Measurements from ENCODE around the gene C9orf50. TPM values are rescaled to one million over a fixed set of nuclear protein-coding genes. Genes with fewer than 3 reads are reported as not detected.

The C9orf50 gene
- polyA plus RNA-seq, 4 donors, result 0.09 to 0.27 TPM; not detected in 2

DNA sequence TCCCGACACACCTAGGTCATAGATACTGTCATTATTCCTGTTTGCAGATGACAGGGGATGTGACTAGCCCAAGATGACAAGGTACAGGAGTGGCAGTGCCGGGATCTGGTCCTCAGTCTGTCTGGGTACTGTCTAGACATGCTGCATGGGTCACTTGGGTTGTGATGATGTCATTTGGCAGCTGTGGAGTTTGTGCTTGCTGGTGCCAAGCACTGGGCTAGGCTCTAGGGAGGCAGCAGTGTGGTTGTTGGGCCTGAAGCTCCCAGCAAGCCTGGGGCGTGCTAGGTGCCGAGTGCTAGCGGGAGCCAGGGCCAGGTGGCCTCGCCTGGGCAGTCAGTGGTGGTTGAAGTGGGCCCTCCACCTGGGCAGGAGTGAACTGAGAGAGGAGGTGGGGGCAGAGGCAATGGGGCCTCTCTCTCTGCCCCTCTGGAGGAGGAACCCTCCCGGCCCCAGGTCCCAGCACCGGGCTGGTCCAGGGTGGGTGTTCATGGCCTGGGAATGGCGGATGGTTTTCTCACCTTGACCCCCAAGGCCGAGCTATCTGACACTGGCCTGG, 29.9 kb upstream of the C9orf50 start:
- Histone ChIP-seq H3K9me3 (ENCODE audit: control insufficient read depth in 2 of 2, insufficient read depth in 1 of 2, low read depth in 1 of 2, low read length in 1 of 2) (no peaks in the 10 kb centered on the region), H3K27ac (ENCODE audit: low read depth in 1 of 3, low read length in 2 of 3) (no peak overlapping the region), H3K27me3 (ENCODE audit: control insufficient read depth in 3 of 3, insufficient read depth in 3 of 3, low read length in 3 of 3) (no peaks in the 10 kb centered on the region), H3K4me1 (ENCODE audit: control insufficient read depth in 3 of 3, insufficient read depth in 2 of 3, low read depth in 1 of 3, low read length in 2 of 3) (peaks cover 0 to 10% (median 0%) of the 10 kb centered on the region in 3 donors), H3K36me3 (ENCODE audit: control insufficient read depth in 3 of 3, insufficient read depth in 2 of 3, low read depth in 1 of 3, low read length in 3 of 3) (no peaks in the 10 kb centered on the region), H3K4me3 (ENCODE audit: low read depth in 1 of 3, low read length in 3 of 3) (no peak overlapping the region)
- FAIRE-seq (no peak), DNase-seq (no peak)
- WGBS, 3 donors, result 86 to 92% (median 89%) methylated on average over 7 to 10 of the region's 10 CpGs

DNA sequence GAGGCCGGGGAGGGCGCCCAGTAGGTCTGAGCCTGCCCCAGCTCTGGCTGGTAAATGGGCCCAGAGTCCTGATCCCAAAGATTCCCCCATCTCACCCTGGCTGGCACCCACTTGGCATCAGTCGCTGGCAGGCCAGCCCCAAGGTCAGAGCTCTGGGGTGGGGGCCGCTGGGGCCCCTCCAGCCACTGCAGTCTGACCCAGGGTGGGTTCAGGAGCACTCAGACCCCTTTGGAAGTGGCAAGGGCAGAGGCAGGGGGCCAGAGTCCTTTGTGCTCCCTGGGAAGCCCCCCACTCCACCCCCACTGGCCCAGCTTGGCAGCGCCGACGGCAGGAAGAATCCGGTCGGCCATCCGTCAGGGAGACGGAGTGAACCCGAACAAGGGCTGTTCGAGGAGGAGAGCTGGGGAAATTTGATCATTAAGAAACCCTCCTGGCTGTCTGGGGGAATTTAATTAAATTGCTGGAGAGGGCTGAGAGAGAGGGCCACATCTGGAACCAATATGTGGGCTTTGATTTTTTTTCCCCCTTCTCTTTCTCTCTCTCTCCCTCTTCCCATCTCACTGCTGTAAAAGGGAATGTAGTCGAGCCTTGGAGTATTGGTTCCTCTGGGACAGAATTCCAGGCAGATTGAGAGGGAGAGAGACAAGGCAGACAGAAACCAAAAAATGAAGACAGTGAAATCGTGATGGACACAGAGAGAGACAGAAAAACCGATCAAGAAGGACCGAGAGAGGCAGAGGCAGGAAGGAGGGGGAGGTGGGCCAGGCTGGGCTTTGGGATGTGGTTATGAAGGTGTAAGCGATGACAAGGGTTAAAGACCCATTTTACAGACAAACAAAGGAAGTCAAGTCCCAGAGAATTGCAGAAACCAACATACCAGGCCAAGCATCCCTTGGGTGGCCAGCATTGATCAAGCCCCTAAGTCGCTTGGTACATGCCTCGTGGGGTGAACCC, 29.1 kb upstream of the C9orf50 start:
- no peak for DNase-seq

DNA sequence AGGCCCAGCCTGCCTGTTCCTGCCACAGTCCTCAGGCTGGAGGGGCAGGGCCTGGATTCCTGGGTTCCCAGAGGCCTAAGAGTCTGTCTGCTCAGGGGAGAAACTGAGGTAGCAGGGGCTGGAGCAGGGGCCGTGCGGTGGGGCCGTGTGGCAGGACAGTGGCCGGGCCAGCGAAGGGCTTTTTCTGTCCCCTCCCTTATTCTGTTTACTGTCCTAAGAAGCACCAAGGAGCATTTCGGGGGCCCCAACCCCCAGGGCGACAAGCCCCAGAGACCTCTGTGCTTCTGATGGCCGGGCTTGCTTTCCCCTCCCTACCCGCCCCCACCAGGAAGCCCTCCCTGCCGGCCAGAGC, 27.8 kb upstream of the C9orf50 start:
- Histone ChIP-seq H3K27me3 (ENCODE audit: control insufficient read depth in 3 of 3, insufficient read depth in 3 of 3, low read length in 3 of 3) (no peaks in the 10 kb centered on the region), H3K36me3 (ENCODE audit: control insufficient read depth in 3 of 3, insufficient read depth in 2 of 3, low read depth in 1 of 3, low read length in 3 of 3) (no peaks in the 10 kb centered on the region), H3K4me3 (ENCODE audit: low read depth in 1 of 3, low read length in 3 of 3) (no peak overlapping the region), H3K27ac (ENCODE audit: low read depth in 1 of 3, low read length in 2 of 3) (no peak overlapping the region), H3K9me3 (ENCODE audit: control insufficient read depth in 2 of 2, insufficient read depth in 1 of 2, low read depth in 1 of 2, low read length in 1 of 2) (no peaks in the 10 kb centered on the region), H3K4me1 (ENCODE audit: control insufficient read depth in 3 of 3, insufficient read depth in 2 of 3, low read depth in 1 of 3, low read length in 2 of 3) (peaks cover 0 to under 1% (median 0%) of the 10 kb centered on the region in 3 donors)
- FAIRE-seq (no peak), DNase-seq (no peak)
- WGBS, 3 donors, result 75 to 84% (median 82%) methylated on average over 10 of the region's 10 CpGs

More for the DNA sequence above, 29.1 kb upstream of the C9orf50 start:
- Histone ChIP-seq H3K4me1 (ENCODE audit: control insufficient read depth in 3 of 3, insufficient read depth in 2 of 3, low read depth in 1 of 3, low read length in 2 of 3) (peaks cover 0 to 10% (median 0%) of the 10 kb centered on the region in 3 donors), H3K4me3 (ENCODE audit: low read depth in 1 of 3, low read length in 3 of 3) (no peak overlapping the region), H3K27ac (ENCODE audit: low read depth in 1 of 3, low read length in 2 of 3) (no peak overlapping the region), H3K9me3 (ENCODE audit: control insufficient read depth in 2 of 2, insufficient read depth in 1 of 2, low read depth in 1 of 2, low read length in 1 of 2) (no peaks in the 10 kb centered on the region), H3K36me3 (ENCODE audit: control insufficient read depth in 3 of 3, insufficient read depth in 2 of 3, low read depth in 1 of 3, low read length in 3 of 3) (no peaks in the 10 kb centered on the region), H3K27me3 (ENCODE audit: control insufficient read depth in 3 of 3, insufficient read depth in 3 of 3, low read length in 3 of 3) (no peaks in the 10 kb centered on the region)
- WGBS, 3 donors, result 83 to 91% (median 88%) methylated on average over 20 of the region's 20 CpGs
- FAIRE-seq, result no peak

DNA sequence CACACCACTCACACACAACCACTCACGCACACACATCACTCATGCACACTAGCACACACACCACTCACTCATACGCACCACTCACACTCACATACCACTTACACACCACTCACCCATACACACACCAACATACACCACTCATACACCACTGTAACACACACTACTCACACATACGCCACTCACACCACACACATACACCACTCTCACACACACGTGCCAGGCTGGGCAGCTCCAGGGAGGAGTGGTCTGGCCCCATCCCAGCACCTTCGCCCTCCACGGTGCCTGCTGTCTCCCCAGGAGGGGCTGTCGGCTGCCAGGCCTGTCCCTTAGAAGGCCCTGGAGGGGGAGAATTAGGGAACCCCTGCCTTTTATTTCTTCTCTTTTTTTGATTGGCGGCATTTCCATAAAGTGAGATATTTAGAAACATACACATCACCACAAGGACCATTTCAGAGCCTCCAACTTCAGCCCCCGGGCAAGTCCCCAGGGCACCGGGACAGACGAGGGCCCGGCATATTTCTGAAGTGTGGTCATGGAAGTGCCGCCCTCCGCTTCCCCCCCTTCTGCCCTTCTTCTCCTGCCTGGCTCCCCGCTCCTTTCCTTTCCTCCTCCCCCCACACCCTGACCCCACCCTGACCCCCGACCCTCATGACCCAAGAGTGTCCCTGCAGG, 27.3 kb upstream of the C9orf50 start:
- no peak for DNase-seq
- H3K36me3 ChIP-seq (ENCODE audit: control insufficient read depth in 3 of 3, insufficient read depth in 2 of 3, low read depth in 1 of 3, low read length in 3 of 3), result no peaks in the 10 kb centered on the region
- no peak for FAIRE-seq
- no peaks in the 10 kb centered on the region for H3K9me3 ChIP-seq (ENCODE audit: control insufficient read depth in 2 of 2, insufficient read depth in 1 of 2, low read depth in 1 of 2, low read length in 1 of 2)
- H3K27me3 ChIP-seq (ENCODE audit: control insufficient read depth in 3 of 3, insufficient read depth in 3 of 3, low read length in 3 of 3), result no peaks in the 10 kb centered on the region
- no peaks in the 10 kb centered on the region for H3K4me1 ChIP-seq (ENCODE audit: control insufficient read depth in 3 of 3, insufficient read depth in 2 of 3, low read depth in 1 of 3, low read length in 2 of 3)
- 77 to 84% (median 83%) methylated on average over 15 to 16 of the region's 16 CpGs for WGBS, 3 donors
- no peak overlapping the region for H3K27ac ChIP-seq (ENCODE audit: low read depth in 1 of 3, low read length in 2 of 3)
- no peak overlapping the region for H3K4me3 ChIP-seq (ENCODE audit: low read depth in 1 of 3, low read length in 3 of 3)

DNA sequence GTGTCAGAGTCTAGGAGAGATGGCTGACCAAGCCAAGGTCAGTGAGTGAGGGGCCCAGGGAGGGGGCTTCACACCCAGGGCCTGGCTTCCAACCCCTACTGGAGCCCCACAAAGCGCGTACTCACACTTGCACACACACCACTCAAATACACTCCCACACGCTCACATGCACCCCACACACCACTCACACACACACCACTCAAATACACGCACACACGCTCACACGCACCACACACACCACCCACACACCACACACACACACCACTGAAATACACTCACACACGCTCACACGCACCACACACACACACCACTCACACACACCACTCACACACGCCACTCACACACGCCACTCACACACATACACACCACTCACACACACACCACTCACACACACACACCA, 26.7 kb upstream of the C9orf50 start:
- no peaks in the 10 kb centered on the region for H3K36me3 ChIP-seq (ENCODE audit: control insufficient read depth in 3 of 3, insufficient read depth in 2 of 3, low read depth in 1 of 3, low read length in 3 of 3)
- H3K4me1 ChIP-seq (ENCODE audit: control insufficient read depth in 3 of 3, insufficient read depth in 2 of 3, low read depth in 1 of 3, low read length in 2 of 3), result peaks cover 0 to under 1% (median 0%) of the 10 kb centered on the region in 3 donors
- FAIRE-seq (no peak), DNase-seq (no peak)
- H3K9me3 ChIP-seq (ENCODE audit: control insufficient read depth in 2 of 2, insufficient read depth in 1 of 2, low read depth in 1 of 2, low read length in 1 of 2), result no peaks in the 10 kb centered on the region
- H3K4me3 ChIP-seq (ENCODE audit: low read depth in 1 of 3, low read length in 3 of 3), result no peak overlapping the region
- H3K27ac ChIP-seq (ENCODE audit: low read depth in 1 of 3, low read length in 2 of 3), result no peak overlapping the region
- 89 to 96% (median 89%) methylated on average over 8 to 10 of the region's 10 CpGs for WGBS, 3 donors
- no peaks in the 10 kb centered on the region for H3K27me3 ChIP-seq (ENCODE audit: control insufficient read depth in 3 of 3, insufficient read depth in 3 of 3, low read length in 3 of 3)

DNA sequence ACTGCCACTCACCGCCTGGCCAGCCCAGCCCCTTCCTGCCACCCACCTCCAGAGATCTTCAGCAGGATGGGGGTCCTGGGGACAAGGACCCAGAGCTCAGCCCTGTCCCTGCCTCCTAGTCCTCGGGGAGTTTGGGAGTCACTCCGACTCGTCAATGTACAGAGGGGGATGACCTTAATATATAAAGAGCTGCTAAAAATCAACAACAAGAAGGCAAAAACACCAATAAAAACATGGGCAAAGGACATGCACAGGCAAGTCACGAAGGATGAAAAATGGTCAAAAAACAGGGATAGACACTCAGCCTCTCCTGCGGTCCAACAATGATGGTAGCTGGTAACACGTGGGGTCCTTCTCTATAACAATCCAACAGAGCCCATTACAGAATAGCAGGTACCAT, 25.8 kb upstream of the C9orf50 start:
- FAIRE-seq (no peak), DNase-seq (no peak)
- 91 to 95% (median 93%) methylated on average over 7 of the region's 7 CpGs for WGBS, 3 donors
- peaks cover 0 to 4% (median 0%) of the 10 kb centered on the region in 3 donors for H3K4me1 ChIP-seq (ENCODE audit: control insufficient read depth in 3 of 3, insufficient read depth in 2 of 3, low read depth in 1 of 3, low read length in 2 of 3)
- H3K27ac ChIP-seq (ENCODE audit: low read depth in 1 of 3, low read length in 2 of 3), result no peak overlapping the region
- no peaks in the 10 kb centered on the region for H3K9me3 ChIP-seq (ENCODE audit: control insufficient read depth in 2 of 2, insufficient read depth in 1 of 2, low read depth in 1 of 2, low read length in 1 of 2)
- no peaks in the 10 kb centered on the region for H3K36me3 ChIP-seq (ENCODE audit: control insufficient read depth in 3 of 3, insufficient read depth in 2 of 3, low read depth in 1 of 3, low read length in 3 of 3)
- H3K4me3 ChIP-seq (ENCODE audit: low read depth in 1 of 3, low read length in 3 of 3), result no peak overlapping the region
- no peaks in the 10 kb centered on the region for H3K27me3 ChIP-seq (ENCODE audit: control insufficient read depth in 3 of 3, insufficient read depth in 3 of 3, low read length in 3 of 3)

DNA sequence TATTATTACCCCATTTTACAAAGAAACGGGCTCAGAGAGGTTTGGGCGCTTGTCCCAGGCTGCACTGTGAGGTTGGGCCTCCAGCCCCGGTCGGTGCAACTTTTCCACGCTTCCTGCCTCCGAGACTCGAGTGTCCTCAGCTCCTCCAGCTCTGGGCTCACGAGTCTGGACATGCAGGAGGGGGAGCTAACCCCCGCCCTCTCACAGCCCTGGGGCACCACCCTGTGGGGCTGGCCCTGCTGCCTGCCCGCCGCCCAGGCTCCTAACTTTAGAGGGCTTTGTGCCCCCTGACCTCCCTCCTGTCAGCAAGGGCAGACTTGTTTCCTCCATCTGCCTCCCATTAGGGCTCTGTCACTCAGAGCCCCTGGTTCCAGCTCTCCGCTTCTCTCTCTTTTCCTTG, 25.4 kb upstream of the C9orf50 start:
- no peaks in the 10 kb centered on the region for H3K36me3 ChIP-seq (ENCODE audit: control insufficient read depth in 3 of 3, insufficient read depth in 2 of 3, low read depth in 1 of 3, low read length in 3 of 3)
- no peak for DNase-seq
- WGBS, 3 donors, result 72 to 86% (median 83%) methylated on average over 9 to 12 of the region's 12 CpGs
- H3K9me3 ChIP-seq (ENCODE audit: control insufficient read depth in 2 of 2, insufficient read depth in 1 of 2, low read depth in 1 of 2, low read length in 1 of 2), result no peaks in the 10 kb centered on the region
- peaks cover 0 to 5% (median 0%) of the 10 kb centered on the region in 3 donors for H3K4me1 ChIP-seq (ENCODE audit: control insufficient read depth in 3 of 3, insufficient read depth in 2 of 3, low read depth in 1 of 3, low read length in 2 of 3)
- no peak overlapping the region for H3K27ac ChIP-seq (ENCODE audit: low read depth in 1 of 3, low read length in 2 of 3)
- FAIRE-seq, result no peak
- no peaks in the 10 kb centered on the region for H3K27me3 ChIP-seq (ENCODE audit: control insufficient read depth in 3 of 3, insufficient read depth in 3 of 3, low read length in 3 of 3)
- H3K4me3 ChIP-seq (ENCODE audit: low read depth in 1 of 3, low read length in 3 of 3), result no peak overlapping the region

DNA sequence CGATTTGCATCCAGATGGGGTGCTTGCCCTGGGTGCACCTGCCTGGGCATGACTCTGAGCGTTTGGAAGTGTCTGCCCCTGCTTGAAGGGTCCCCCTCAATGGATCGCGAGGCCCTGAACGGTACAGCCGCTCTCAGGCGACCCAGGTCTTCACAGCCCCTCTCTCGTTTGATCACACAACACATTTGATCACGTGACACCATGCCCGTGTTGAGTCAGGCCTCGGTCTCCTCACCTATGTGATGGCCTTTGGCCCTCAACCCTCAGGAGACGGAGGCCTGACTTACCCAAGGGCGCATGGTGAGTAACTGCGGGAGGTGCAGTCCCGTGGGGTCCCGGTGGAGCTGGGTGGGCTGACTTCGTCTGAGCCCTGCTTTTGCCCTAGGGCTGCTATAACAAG, 24.0 kb upstream of the C9orf50 start:
- H3K27me3 ChIP-seq (ENCODE audit: control insufficient read depth in 3 of 3, insufficient read depth in 3 of 3, low read length in 3 of 3), result no peaks in the 10 kb centered on the region
- FAIRE-seq (no peak), DNase-seq (no peak)
- 70 to 76% (median 76%) methylated on average over 16 to 17 of the region's 17 CpGs for WGBS, 3 donors
- H3K36me3 ChIP-seq (ENCODE audit: control insufficient read depth in 3 of 3, insufficient read depth in 2 of 3, low read depth in 1 of 3, low read length in 3 of 3), result no peaks in the 10 kb centered on the region
- H3K27ac ChIP-seq (ENCODE audit: low read depth in 1 of 3, low read length in 2 of 3), result no peak overlapping the region
- H3K4me3 ChIP-seq (ENCODE audit: low read depth in 1 of 3, low read length in 3 of 3), result no peak overlapping the region
- peaks cover 2 to 18% (median 4%) of the 10 kb centered on the region in 3 donors for H3K4me1 ChIP-seq (ENCODE audit: control insufficient read depth in 3 of 3, insufficient read depth in 2 of 3, low read depth in 1 of 3, low read length in 2 of 3)
- no peaks in the 10 kb centered on the region for H3K9me3 ChIP-seq (ENCODE audit: control insufficient read depth in 2 of 2, insufficient read depth in 1 of 2, low read depth in 1 of 2, low read length in 1 of 2)
